Measurements from ENCODE around the gene DRC3. TPM values are rescaled to one million over a fixed set of nuclear protein-coding genes. Genes with fewer than 3 reads are reported as not detected.
"Not testable (repeated sequence)": the region's sequence is repeated elsewhere in the genome, so short reads cannot be mapped to it uniquely, and the experiment has no call there.

The DRC3 gene
- total RNA-seq, 1 donor from 2014 or later, result 1.5 TPM

GRCh38 chr17:17994271-17995069 lies 21.8 kb downstream of the DRC3 start:
- DNase-seq, result peak; percentile 50

- DNase-seq, result not testable (repeated sequence)
These were observed 23.2 kb downstream of the DRC3 start for GRCh38 chr17:17995887-17996286.

GRCh38 chr17:17998934-17999333 lies 26.3 kb downstream of the DRC3 start:
- no peak for DNase-seq

- DNase-seq, result no peak
These were observed 26.8 kb downstream of the DRC3 start for GRCh38 chr17:17999364-18000029.

GRCh38 chr17:18000030-18000408 lies 27.4 kb downstream of the DRC3 start:
- DNase-seq, result no peak

GRCh38 chr17:18002171-18002570 lies 29.5 kb downstream of the DRC3 start:
- no peak for DNase-seq

- no peak for DNase-seq
These were observed 31.7 kb downstream of the DRC3 start for GRCh38 chr17:18004345-18004744.

- DNase-seq, result no peak
These were observed 32.2 kb downstream of the DRC3 start for GRCh38 chr17:18004884-18005305.

- no peak for DNase-seq
These were observed 32.8 kb downstream of the DRC3 start for GRCh38 chr17:18005496-18005895.

GRCh38 chr17:18006495-18007239 lies 34.0 kb downstream of the DRC3 start:
- no peak for DNase-seq

GRCh38 chr17:18008496-18009268 lies 36.0 kb downstream of the DRC3 start:
- DNase-seq, result no peak

- no peak for DNase-seq
These were observed 37.2 kb downstream of the DRC3 start for GRCh38 chr17:18009609-18010420.

- no peak for DNase-seq
These were observed 38.6 kb downstream of the DRC3 start for GRCh38 chr17:18011286-18011685.

- no peak for DNase-seq
These were observed 41.3 kb downstream of the DRC3 start for GRCh38 chr17:18014006-18014405.

GRCh38 chr17:18015593-18015992 lies 42.9 kb downstream of the DRC3 start:
- no peak for DNase-seq

GRCh38 chr17:18016426-18016825 lies 43.8 kb downstream of the DRC3 start:
- no peak for DNase-seq

- DNase-seq, result no peak
These were observed 45.3 kb downstream of the DRC3 start for GRCh38 chr17:18017958-18018357.

- DNase-seq, result no peak
These were observed 45.8 kb downstream of the DRC3 start for GRCh38 chr17:18018411-18018921.

- DNase-seq, result no peak
These were observed 47.1 kb downstream of the DRC3 start for GRCh38 chr17:18019838-18020154.

- no peak for DNase-seq
These were observed 48.3 kb downstream of the DRC3 start for GRCh38 chr17:18020971-18021370.

- DNase-seq, result no peak
These were observed 48.7 kb downstream of the DRC3 start for GRCh38 chr17:18021372-18021771.

Data from dermis blood vessel endothelial cell (primary cell).